ENCODE data around the gene XKR3.
"Not testable (repeated sequence)": the region's sequence is repeated elsewhere in the genome, so short reads cannot be mapped to it uniquely, and the experiment has no call there.

XKR3 gene

DNA sequence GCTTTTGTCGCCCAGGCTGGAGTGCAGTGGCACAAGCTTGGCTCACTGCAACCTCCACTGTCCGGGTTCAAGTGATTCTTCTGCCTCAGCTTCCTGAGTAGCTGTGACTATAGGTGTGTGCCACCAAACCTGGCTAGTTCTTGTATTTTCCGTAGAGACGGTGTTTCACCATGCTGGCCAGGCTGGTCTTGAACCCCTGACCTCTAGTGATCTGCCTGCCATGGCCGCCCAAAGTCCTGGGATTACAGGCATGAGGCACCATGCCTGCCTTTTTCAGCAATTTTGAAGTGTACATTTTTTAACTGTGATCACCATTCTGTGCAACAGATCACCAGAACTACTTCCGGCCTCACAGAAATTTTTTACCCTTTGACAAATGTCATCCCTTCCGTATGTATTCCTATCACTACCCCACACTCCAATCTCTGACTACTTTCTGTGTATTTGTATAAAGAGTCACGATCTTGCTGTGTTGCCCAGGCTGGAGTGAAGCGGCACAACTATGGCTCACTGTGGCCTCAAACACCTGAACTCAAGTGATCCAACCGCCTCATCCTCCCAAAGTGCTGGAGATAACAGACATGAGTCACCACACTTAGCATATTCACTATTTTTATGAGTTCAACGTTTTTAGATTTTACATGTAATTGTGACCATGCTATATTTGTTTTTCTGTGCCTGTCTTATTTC lies 44.0 kb downstream of the XKR3 start:
- Histone ChIP-seq H3K27ac (ENCODE audit: low read depth, low read length) (no peak overlapping the region), H3K4me3 (ENCODE audit: low read depth in 1 of 2, low read length in 2 of 2) (no peak overlapping the region), H3K27me3 (ENCODE audit: control insufficient read depth in 1 of 2, insufficient read depth in 2 of 2, low read length in 2 of 2) (no peaks in the 10 kb centered on the region), H3K9ac (ENCODE audit: low read length) (no peak overlapping the region), H3K4me1 (ENCODE audit: insufficient read depth, low read length) (no peaks in the 10 kb centered on the region), H3K36me3 (ENCODE audit: insufficient read depth, low read length) (no peaks in the 10 kb centered on the region), H3K9me3 (ENCODE audit: low read length) (no peaks in the 10 kb centered on the region)

DNA sequence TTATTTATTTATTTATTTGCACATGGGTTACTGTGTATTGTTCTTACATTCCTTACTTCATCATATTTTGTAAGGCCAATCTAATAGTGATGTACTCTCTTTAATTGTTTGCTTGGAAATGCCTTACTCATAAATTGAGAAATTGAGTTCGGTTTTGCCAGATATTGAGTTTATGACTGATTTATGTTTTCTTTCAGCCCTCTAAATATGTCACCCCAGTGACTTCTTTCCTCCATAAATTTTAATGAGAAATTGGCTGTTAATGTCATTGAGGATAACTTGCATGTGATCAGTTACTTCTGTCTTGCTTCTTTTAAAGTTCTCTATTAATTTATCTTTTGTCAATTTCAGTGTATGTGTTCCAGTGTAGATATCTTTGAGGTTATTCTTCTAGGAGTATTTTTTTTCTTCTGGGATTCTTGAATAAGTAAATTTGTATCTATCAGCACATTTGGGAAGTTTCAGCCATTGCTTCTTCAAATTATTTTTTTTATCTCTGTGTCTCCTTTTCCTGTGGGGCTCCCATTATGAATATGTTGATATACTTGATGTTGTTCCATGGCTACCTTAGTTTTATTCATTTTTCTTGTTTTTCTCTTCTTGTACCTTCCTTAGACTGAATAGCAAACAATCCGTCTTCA lies 47.8 kb downstream of the XKR3 start:
- no peak overlapping the region for H3K9ac ChIP-seq (ENCODE audit: low read length)
- H3K36me3 ChIP-seq (ENCODE audit: insufficient read depth, low read length) = no peaks in the 10 kb centered on the region
- no peak overlapping the region for H3K27ac ChIP-seq (ENCODE audit: low read depth, low read length)
- no peaks in the 10 kb centered on the region for H3K27me3 ChIP-seq (ENCODE audit: control insufficient read depth in 1 of 2, insufficient read depth in 2 of 2, low read length in 2 of 2)
- no peaks in the 10 kb centered on the region for H3K9me3 ChIP-seq (ENCODE audit: low read length)
- H3K4me3 ChIP-seq (ENCODE audit: low read depth in 1 of 2, low read length in 2 of 2) = no peak overlapping the region
- no peaks in the 10 kb centered on the region for H3K4me1 ChIP-seq (ENCODE audit: insufficient read depth, low read length)

- no peaks in the 10 kb centered on the region for H3K36me3 ChIP-seq (ENCODE audit: insufficient read depth, low read length)
- H3K9me3 ChIP-seq (ENCODE audit: low read length) = no peaks in the 10 kb centered on the region
- H3K27me3 ChIP-seq (ENCODE audit: control insufficient read depth in 1 of 2, insufficient read depth in 2 of 2, low read length in 2 of 2) = no peaks in the 10 kb centered on the region
- H3K4me3 ChIP-seq (ENCODE audit: low read depth in 1 of 2, low read length in 2 of 2) = no peak overlapping the region
- no peak overlapping the region for H3K9ac ChIP-seq (ENCODE audit: low read length)
- no peaks in the 10 kb centered on the region for H3K4me1 ChIP-seq (ENCODE audit: insufficient read depth, low read length)
- no peak overlapping the region for H3K27ac ChIP-seq (ENCODE audit: low read depth, low read length)
Measured at GRCh38 chr22:16776080-16776479, 49.1 kb downstream of the XKR3 start.

DNA sequence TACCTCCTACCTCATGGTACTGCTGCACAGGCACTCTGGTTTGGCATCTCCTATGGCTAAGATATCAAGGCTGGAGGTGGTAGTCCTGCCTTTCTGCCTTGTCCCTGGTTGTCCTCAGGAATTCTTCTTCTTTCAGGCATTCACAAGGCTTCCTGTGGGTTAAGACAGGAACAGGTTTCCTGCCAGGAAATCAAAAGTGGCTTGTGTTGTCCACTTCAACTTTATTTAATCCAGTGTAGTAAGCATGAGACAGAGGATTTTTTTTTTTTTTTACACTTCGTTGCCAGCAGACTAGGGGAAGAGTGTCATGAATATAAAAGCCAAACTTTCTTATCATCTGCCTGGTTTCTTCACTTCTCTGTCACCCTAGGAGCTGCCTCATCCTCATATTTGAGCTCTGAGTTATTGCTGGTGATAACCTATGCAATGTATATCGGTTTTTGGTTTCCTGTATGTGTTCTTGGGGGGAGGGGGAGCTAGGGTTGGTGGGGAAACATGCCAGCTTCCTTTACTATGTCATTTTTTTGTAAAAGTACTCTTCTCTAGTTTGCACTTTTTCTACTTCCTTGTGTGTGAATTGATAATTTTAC lies 50.2 kb downstream of the XKR3 start:
- Histone ChIP-seq H3K36me3 (ENCODE audit: insufficient read depth, low read length) (no peaks in the 10 kb centered on the region), H3K9ac (ENCODE audit: low read length) (no peak overlapping the region), H3K27me3 (ENCODE audit: control insufficient read depth in 1 of 2, insufficient read depth in 2 of 2, low read length in 2 of 2) (no peaks in the 10 kb centered on the region), H3K9me3 (ENCODE audit: low read length) (no peaks in the 10 kb centered on the region), H3K27ac (ENCODE audit: low read depth, low read length) (no peak overlapping the region), H3K4me1 (ENCODE audit: insufficient read depth, low read length) (no peaks in the 10 kb centered on the region), H3K4me3 (ENCODE audit: low read depth in 1 of 2, low read length in 2 of 2) (no peak overlapping the region)

GRCh38 chr22:16771569-16771968 lies 53.6 kb downstream of the XKR3 start:
- H3K4me3 ChIP-seq (ENCODE audit: low read depth in 1 of 2, low read length in 2 of 2); H3K4me1 ChIP-seq (ENCODE audit: insufficient read depth, low read length); H3K36me3 ChIP-seq (ENCODE audit: insufficient read depth, low read length); H3K27ac ChIP-seq (ENCODE audit: low read depth, low read length); H3K27me3 ChIP-seq (ENCODE audit: control insufficient read depth in 1 of 2, insufficient read depth in 2 of 2, low read length in 2 of 2); H3K9ac ChIP-seq (ENCODE audit: low read length); H3K9me3 ChIP-seq (ENCODE audit: low read length): not testable (repeated sequence)

DNA sequence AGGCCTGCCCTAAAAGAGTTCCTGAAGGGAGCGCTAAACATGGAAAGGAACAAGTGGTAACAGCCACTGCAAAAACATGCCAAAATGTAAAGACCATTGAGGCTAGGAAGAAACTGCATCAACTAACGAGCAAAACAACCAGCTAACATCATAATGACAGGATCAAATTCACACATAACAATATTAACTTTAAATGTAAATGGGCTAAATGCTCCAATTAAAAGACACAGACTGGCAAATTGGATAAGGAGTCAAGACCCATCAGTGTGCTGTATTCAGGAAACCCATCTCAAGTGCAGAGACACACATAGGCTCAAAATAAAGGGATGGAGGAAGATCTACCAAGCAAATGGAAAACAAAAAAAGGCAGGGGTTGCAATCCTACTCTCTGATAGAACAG lies 57.3 kb downstream of the XKR3 start:
- H3K36me3 ChIP-seq (ENCODE audit: insufficient read depth, low read length); H3K4me1 ChIP-seq (ENCODE audit: insufficient read depth, low read length); H3K9me3 ChIP-seq (ENCODE audit: low read length): not testable (repeated sequence)

DNA sequence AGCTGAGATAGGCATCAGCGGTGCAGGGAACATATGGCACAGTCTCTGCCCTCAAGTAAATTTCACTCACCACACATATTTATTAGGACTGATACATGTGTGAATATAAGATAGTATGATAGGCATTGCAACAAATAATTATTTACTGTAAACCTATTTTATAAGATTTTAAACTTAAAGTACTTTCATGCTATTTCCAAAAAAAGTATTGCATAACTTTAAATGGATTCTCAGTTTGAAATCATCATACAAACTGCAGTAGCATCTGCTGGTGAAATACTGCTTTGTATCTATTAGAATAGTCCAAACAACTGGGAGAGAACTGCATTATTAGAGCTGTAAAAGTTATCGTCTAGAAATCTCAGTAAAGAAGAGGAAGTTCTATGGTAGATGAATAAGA lies 63.0 kb downstream of the XKR3 start:
- not testable (repeated sequence) for H3K9ac ChIP-seq (ENCODE audit: low read length); H3K27ac ChIP-seq (ENCODE audit: low read depth, low read length); H3K4me3 ChIP-seq (ENCODE audit: low read depth in 1 of 2, low read length in 2 of 2); H3K9me3 ChIP-seq (ENCODE audit: low read length); H3K36me3 ChIP-seq (ENCODE audit: insufficient read depth, low read length); H3K27me3 ChIP-seq (ENCODE audit: control insufficient read depth in 1 of 2, insufficient read depth in 2 of 2, low read length in 2 of 2); H3K4me1 ChIP-seq (ENCODE audit: insufficient read depth, low read length)

More for the DNA sequence above, 57.3 kb downstream of the XKR3 start:
- not testable (repeated sequence) for H3K27me3 ChIP-seq (ENCODE audit: control insufficient read depth in 1 of 2, insufficient read depth in 2 of 2, low read length in 2 of 2); H3K4me3 ChIP-seq (ENCODE audit: low read depth in 1 of 2, low read length in 2 of 2); H3K9ac ChIP-seq (ENCODE audit: low read length); H3K27ac ChIP-seq (ENCODE audit: low read depth, low read length)

- H3K9ac ChIP-seq (ENCODE audit: low read length); H3K4me1 ChIP-seq (ENCODE audit: insufficient read depth, low read length); H3K4me3 ChIP-seq (ENCODE audit: low read depth in 1 of 2, low read length in 2 of 2); H3K36me3 ChIP-seq (ENCODE audit: insufficient read depth, low read length); H3K27ac ChIP-seq (ENCODE audit: low read depth, low read length); H3K9me3 ChIP-seq (ENCODE audit: low read length); H3K27me3 ChIP-seq (ENCODE audit: control insufficient read depth in 1 of 2, insufficient read depth in 2 of 2, low read length in 2 of 2): not testable (repeated sequence)
Measured at GRCh38 chr22:16760416-16760815, 64.8 kb downstream of the XKR3 start.

GRCh38 chr22:16749282-16749681 lies 75.9 kb downstream of the XKR3 start:
- H3K27me3 ChIP-seq (ENCODE audit: control insufficient read depth in 1 of 2, insufficient read depth in 2 of 2, low read length in 2 of 2); H3K27ac ChIP-seq (ENCODE audit: low read depth, low read length); H3K9ac ChIP-seq (ENCODE audit: low read length); H3K36me3 ChIP-seq (ENCODE audit: insufficient read depth, low read length); H3K4me1 ChIP-seq (ENCODE audit: insufficient read depth, low read length); H3K4me3 ChIP-seq (ENCODE audit: low read depth in 1 of 2, low read length in 2 of 2); H3K9me3 ChIP-seq (ENCODE audit: low read length): not testable (repeated sequence)

GRCh38 chr22:16748160-16748929 lies 76.9 kb downstream of the XKR3 start:
- H3K9me3 ChIP-seq (ENCODE audit: low read length); H3K4me3 ChIP-seq (ENCODE audit: low read depth in 1 of 2, low read length in 2 of 2); H3K36me3 ChIP-seq (ENCODE audit: insufficient read depth, low read length); H3K9ac ChIP-seq (ENCODE audit: low read length); H3K4me1 ChIP-seq (ENCODE audit: insufficient read depth, low read length); H3K27ac ChIP-seq (ENCODE audit: low read depth, low read length); H3K27me3 ChIP-seq (ENCODE audit: control insufficient read depth in 1 of 2, insufficient read depth in 2 of 2, low read length in 2 of 2): not testable (repeated sequence)

GRCh38 chr22:16747266-16748159 lies 77.7 kb downstream of the XKR3 start:
- H3K36me3 ChIP-seq (ENCODE audit: insufficient read depth, low read length); H3K27me3 ChIP-seq (ENCODE audit: control insufficient read depth in 1 of 2, insufficient read depth in 2 of 2, low read length in 2 of 2); H3K9ac ChIP-seq (ENCODE audit: low read length); H3K9me3 ChIP-seq (ENCODE audit: low read length); H3K4me3 ChIP-seq (ENCODE audit: low read depth in 1 of 2, low read length in 2 of 2); H3K27ac ChIP-seq (ENCODE audit: low read depth, low read length); H3K4me1 ChIP-seq (ENCODE audit: insufficient read depth, low read length): not testable (repeated sequence)

Measured in muscle layer of colon (tissue), 2 donors.